SJSA1 (cell line): ENCODE measurements around the gene SSC5D. TPM values are rescaled to one million over a fixed set of nuclear protein-coding genes. Genes with fewer than 3 reads are reported as not detected.
A peak's percentile ranks its signal among the peaks of the same experiment; 100 is the strongest.

Experiments
- DNase-seq, 2 experiments: peaks; one replicate each; pipeline ENCODE4 v3.0.0-alpha.2; 2015 to 2020; ENCODE audit warnings: low spot score in 2 of 2, low read depth in 1 of 2
- H3K27ac ChIP-seq: fragments of 250-450 bp; sonication (Bioruptor Pico); 2 replicates; pipeline ENCODE4 v1.5.1; 2020; ENCODE audit warnings: mild to moderate bottlenecking, moderate library complexity
- H3K27me3 ChIP-seq: fragments of 250-450 bp; sonication (Bioruptor Pico); replicated peaks from 2 replicates; pipeline ENCODE4 v1.5.1; 2020; ENCODE audit warnings: mild to moderate bottlenecking, moderate library complexity
- H3K36me3 ChIP-seq: fragments of 250-450 bp; sonication (Bioruptor Pico); 2 replicates; pipeline ENCODE4 v1.5.1; 2020; ENCODE audit warnings: mild to moderate bottlenecking
- H3K4me1 ChIP-seq: fragments of 250-450 bp; sonication (Bioruptor Pico); replicated peaks from 2 replicates; pipeline ENCODE4 v1.6.1; 2021; ENCODE audit warnings: mild to moderate bottlenecking
- H3K4me3 ChIP-seq: fragments of 250-450 bp; sonication (Bioruptor Pico); 2 replicates; pipeline ENCODE4 v1.5.1; 2020; ENCODE audit warnings: mild to moderate bottlenecking
- H3K9me3 ChIP-seq: fragments of 250-450 bp; sonication (Bioruptor Pico); replicated peaks from 2 replicates; pipeline ENCODE4 v1.5.1; 2020; ENCODE audit warnings: mild to moderate bottlenecking
- total RNA-seq: library from RNA; depleted of rRNA; stranded (reverse); fragments of >200 nt; shearing (Covaris generic); gene quantifications from 2 replicates; pipeline ENCODE4 v1.2.3, GENCODE V29; 2014; rRNA removed

SSC5D gene
- total RNA-seq, 1 experiment from 2014 or later: not detected

GRCh38 chr19:55553217-55554182 lies 65.3 kb downstream of the SSC5D start:
- H3K9me3 ChIP-seq: no peaks in the 10 kb centered on the region
- H3K4me1 ChIP-seq: peaks cover 35% of the 10 kb centered on the region
- no peaks in the 10 kb centered on the region for H3K27me3 ChIP-seq
- peak overlapping the region; percentile 69 for H3K27ac ChIP-seq
- no peak overlapping the region for H3K4me3 ChIP-seq
- DNase-seq: peak in 1 of 2 experiments; percentile 24
- H3K36me3 ChIP-seq: no peaks in the 10 kb centered on the region

- H3K36me3 ChIP-seq: no peaks in the 10 kb centered on the region
- no peaks in the 10 kb centered on the region for H3K9me3 ChIP-seq
- DNase-seq: no peak
- no peak overlapping the region for H3K4me3 ChIP-seq
- no peaks in the 10 kb centered on the region for H3K27me3 ChIP-seq
- H3K27ac ChIP-seq: no peak overlapping the region
- H3K4me1 ChIP-seq: peaks cover 32% of the 10 kb centered on the region
These were observed 66.1 kb downstream of the SSC5D start for GRCh38 chr19:55554302-55554701.

GRCh38 chr19:55554741-55555152 lies 66.5 kb downstream of the SSC5D start:
- Histone ChIP-seq H3K4me1 (peaks cover 28% of the 10 kb centered on the region), H3K36me3 (no peaks in the 10 kb centered on the region), H3K27me3 (no peaks in the 10 kb centered on the region), H3K27ac (no peak overlapping the region), H3K9me3 (no peaks in the 10 kb centered on the region), H3K4me3 (no peak overlapping the region)
- no peak for DNase-seq

GRCh38 chr19:55559684-55560083 lies 71.4 kb downstream of the SSC5D start:
- Histone ChIP-seq H3K4me1 (no peaks in the 10 kb centered on the region), H3K27ac (no peak overlapping the region), H3K4me3 (no peak overlapping the region), H3K27me3 (no peaks in the 10 kb centered on the region), H3K36me3 (no peaks in the 10 kb centered on the region), H3K9me3 (0 out of 2 replicates have a peak, but pooled peaks cover 4% of the 10 kb centered on the region)
- no peak for DNase-seq

- Histone ChIP-seq H3K9me3 (0 out of 2 replicates have a peak, but pooled peaks cover 4% of the 10 kb centered on the region), H3K27me3 (no peaks in the 10 kb centered on the region), H3K36me3 (no peaks in the 10 kb centered on the region), H3K4me3 (no peak overlapping the region), H3K4me1 (no peaks in the 10 kb centered on the region), H3K27ac (no peak overlapping the region)
- no peak for DNase-seq
These were observed 75.0 kb downstream of the SSC5D start for GRCh38 chr19:55563261-55563690.

GRCh38 chr19:55566823-55567222 lies 78.6 kb downstream of the SSC5D start:
- no peaks in the 10 kb centered on the region for H3K36me3 ChIP-seq
- H3K27me3 ChIP-seq: no peaks in the 10 kb centered on the region
- H3K27ac ChIP-seq: no peak overlapping the region
- no peaks in the 10 kb centered on the region for H3K9me3 ChIP-seq
- H3K4me1 ChIP-seq: no peaks in the 10 kb centered on the region
- DNase-seq: no peak
- H3K4me3 ChIP-seq: no peak overlapping the region

GRCh38 chr19:55567708-55568328 lies 79.6 kb downstream of the SSC5D start:
- no peak for DNase-seq
- H3K4me3 ChIP-seq: no peak overlapping the region
- H3K4me1 ChIP-seq: no peaks in the 10 kb centered on the region
- H3K27ac ChIP-seq: no peak overlapping the region
- no peaks in the 10 kb centered on the region for H3K9me3 ChIP-seq
- no peaks in the 10 kb centered on the region for H3K36me3 ChIP-seq
- no peaks in the 10 kb centered on the region for H3K27me3 ChIP-seq

Other genes starting within 250 kb of the SSC5D start
- 33.6 and 48.0 TPM in 2 replicates for gene PPP6R1, start 229.4 kb upstream of the SSC5D start, total RNA-seq
- gene HSPBP1, start 208.3 kb upstream of the SSC5D start, total RNA-seq: 43.5 and 51.4 TPM in 2 replicates
- 8.5 and 10.3 TPM in 2 replicates for gene BRSK1, start 204.4 kb upstream of the SSC5D start, total RNA-seq
- not detected in 2 replicates for gene TMEM150B, start 163.1 kb upstream of the SSC5D start, total RNA-seq
- 4.0 and 6.8 TPM in 2 replicates for gene KMT5C, start 148.6 kb upstream of the SSC5D start, total RNA-seq
- gene COX6B2, start 133.7 kb upstream of the SSC5D start, total RNA-seq: 0.11 TPM in 1 of 2 replicates, not detected in the other
- 0.03 TPM in 1 of 2 replicates, not detected in the other for gene GARIN5B, start 125.2 kb upstream of the SSC5D start, total RNA-seq
- 116 and 141 TPM in 2 replicates for gene IL11, start 118.0 kb upstream of the SSC5D start, total RNA-seq
- not detected in 2 replicates for gene TMEM190, start 111.6 kb upstream of the SSC5D start, total RNA-seq
- gene TMEM238, start 104.1 kb upstream of the SSC5D start, total RNA-seq: not detected in 2 replicates
- 243 and 543 TPM in 2 replicates for gene RPL28, start 102.5 kb upstream of the SSC5D start, total RNA-seq
- 509 and 518 TPM in 2 replicates for gene UBE2S, start 80.6 kb upstream of the SSC5D start, total RNA-seq
- gene SHISA7, start 45.1 kb upstream of the SSC5D start, total RNA-seq: not detected in 2 replicates
- gene ISOC2, start 26.8 kb upstream of the SSC5D start, total RNA-seq: 71.7 and 97.3 TPM in 2 replicates
- gene C19orf85, start 23.7 kb upstream of the SSC5D start, total RNA-seq: not detected in 2 replicates
- 1.1 and 4.1 TPM in 2 replicates for gene ZNF628, start 11.8 kb upstream of the SSC5D start, total RNA-seq
- gene NAT14, start 3.2 kb upstream of the SSC5D start, total RNA-seq: 10.9 and 12.1 TPM in 2 replicates
- gene SBK2, start 48.7 kb downstream of the SSC5D start, total RNA-seq: not detected in 2 replicates
- gene SBK3, start 57.1 kb downstream of the SSC5D start, total RNA-seq: 0.32 TPM in 1 of 2 replicates, not detected in the other
- gene ZNF579, start 92.4 kb downstream of the SSC5D start, total RNA-seq: 7.2 and 12.7 TPM in 2 replicates
- gene FIZ1, start 111.1 kb downstream of the SSC5D start, total RNA-seq: 2.4 and 5.4 TPM in 2 replicates
- gene ZNF524, start 111.9 kb downstream of the SSC5D start, total RNA-seq: 3.8 and 15.5 TPM in 2 replicates
- gene ZNF865, start 117.2 kb downstream of the SSC5D start, total RNA-seq: 0.63 and 1.4 TPM in 2 replicates
- 4.7 and 10.2 TPM in 2 replicates for gene ZNF784, start 136.1 kb downstream of the SSC5D start, total RNA-seq
- gene ZNF580, start 152.6 kb downstream of the SSC5D start, total RNA-seq: 6.5 and 6.9 TPM in 2 replicates
- 5.5 and 10.1 TPM in 2 replicates for gene ZNF581, start 155.2 kb downstream of the SSC5D start, total RNA-seq
- 3.5 and 6.0 TPM in 2 replicates for gene CCDC106, start 159.8 kb downstream of the SSC5D start, total RNA-seq
- gene U2AF2, start 166.6 kb downstream of the SSC5D start, total RNA-seq: 137 and 183 TPM in 2 replicates
- 67.7 and 103 TPM in 2 replicates for gene EPN1, start 186.8 kb downstream of the SSC5D start, total RNA-seq
- gene NLRP9, start 250.0 kb downstream of the SSC5D start, total RNA-seq: not detected in 2 replicates